DND-41 (cell line): ENCODE results near the gene S100A9.

Experiments
- ATAC-seq: fragments of 200-7000 bp; cut with Tn5 transposase; 3 replicates; pipeline ENCODE4 v1.9.1; 2021; ENCODE audit warnings: low read depth; ENCODE audit not compliant: insufficient read depth
- DNase-seq: peaks from one replicate; pipeline ENCODE4 v3.0.0-alpha.2; 2020
- H2AFZ ChIP-seq: 2 replicates; pipeline ENCODE4 v1.6.0; 2012; ENCODE audit warnings: low read depth, low read length
- H3K27ac ChIP-seq: 2 replicates; pipeline ENCODE4 v1.5.1; 2012; ENCODE audit warnings: low read length, inconsistent platforms
- H3K27me3 ChIP-seq: fragments of 200-600 bp; sonication (generic); 2 replicates; pipeline ENCODE4 v1.6.0; 2012; ENCODE audit warnings: low read length, mild to moderate bottlenecking, inconsistent platforms; ENCODE audit not compliant: insufficient read depth, poor library complexity
- H3K36me3 ChIP-seq: 2 replicates; pipeline ENCODE4 v1.5.1; 2012; ENCODE audit warnings: low read length, inconsistent platforms; ENCODE audit not compliant: insufficient read depth
- H3K4me1 ChIP-seq: 2 replicates; pipeline ENCODE4 v1.5.1; 2012; ENCODE audit warnings: mild to moderate bottlenecking, low read length; ENCODE audit not compliant: insufficient read depth
- H3K4me2 ChIP-seq: 2 replicates; pipeline ENCODE4 v1.6.0; 2012; ENCODE audit warnings: mild to moderate bottlenecking, moderate library complexity, low read length, inconsistent platforms; ENCODE audit not compliant: insufficient read depth
- H3K4me3 ChIP-seq, 2 experiments: fragments of 200-600 bp in 1 of 2; shearing (Covaris generic) in 1 of 2; 2 replicates each; pipeline ENCODE4 v1.5.1; 2012 to 2016; ENCODE audit warnings: inconsistent platforms in 2 of 2, low read length in 2 of 2, mild to moderate bottlenecking in 2 of 2, low read depth in 1 of 2, moderate library complexity in 1 of 2
- H3K79me2 ChIP-seq: 2 replicates; pipeline ENCODE4 v1.6.0; 2012; ENCODE audit warnings: low read length, inconsistent platforms; ENCODE audit not compliant: insufficient read depth
- H3K9ac ChIP-seq: 2 replicates; pipeline ENCODE4 v1.6.0; 2012; ENCODE audit warnings: low read depth, mild to moderate bottlenecking, inconsistent platforms, low read length, moderate library complexity
- H3K9me3 ChIP-seq: 2 replicates; pipeline ENCODE4 v1.5.1; 2012; ENCODE audit warnings: low read length, moderate library complexity, mild to moderate bottlenecking, inconsistent platforms; ENCODE audit not compliant: insufficient read depth, severe bottlenecking
- H4K20me1 ChIP-seq: 2 replicates; pipeline ENCODE4 v1.6.0; 2012; ENCODE audit warnings: low read length; ENCODE audit not compliant: insufficient read depth
- EZH2 ChIP-seq: IDR thresholded peaks from 3 replicates; pipeline ENCODE4 v1.6.1; 2012; ENCODE audit warnings: borderline replicate concordance, low read depth, mild to moderate bottlenecking, moderate library complexity, low read length, inconsistent platforms; ENCODE audit not compliant: severe bottlenecking
- TF ChIP-seq, protein P1 (sequence below): IDR thresholded peaks from 2 replicates; pipeline ENCODE4 v1.5.1; 2012; ENCODE audit warnings: borderline replicate concordance, low read length, moderate library complexity, mild to moderate bottlenecking; ENCODE audit not compliant: poor library complexity, severe bottlenecking; ENCODE audit errors: extremely low read depth

Gene S100A9

DNA sequence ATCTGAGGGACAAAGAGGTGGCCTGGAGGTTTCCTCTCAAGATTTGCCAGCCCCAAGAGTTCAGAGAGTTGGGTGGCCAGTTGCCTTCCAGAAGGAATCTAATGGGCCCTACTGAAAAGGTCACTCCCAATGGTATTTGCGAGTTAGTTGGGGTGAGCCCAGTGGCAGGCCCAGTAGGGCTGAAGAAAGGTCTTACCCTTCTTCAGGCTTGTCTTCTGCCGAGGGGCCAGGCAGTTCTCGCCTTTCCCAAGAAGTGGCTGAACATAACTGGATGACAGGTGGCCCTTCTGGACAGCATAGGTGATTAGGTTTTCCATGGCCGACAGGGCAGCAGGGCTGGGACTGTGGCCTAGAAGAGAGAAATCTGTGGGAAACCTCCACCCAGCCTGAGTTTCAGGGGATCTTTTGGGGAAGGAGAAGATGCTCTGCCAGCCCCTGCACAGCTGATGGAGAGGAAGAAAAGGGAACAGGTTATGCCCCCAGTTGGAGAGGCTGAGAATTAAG is 16.2 kb upstream of the S100A9 start:
- TF ChIP-seq EZH2 = no peak
- TF ChIP-seq, protein P1, sequence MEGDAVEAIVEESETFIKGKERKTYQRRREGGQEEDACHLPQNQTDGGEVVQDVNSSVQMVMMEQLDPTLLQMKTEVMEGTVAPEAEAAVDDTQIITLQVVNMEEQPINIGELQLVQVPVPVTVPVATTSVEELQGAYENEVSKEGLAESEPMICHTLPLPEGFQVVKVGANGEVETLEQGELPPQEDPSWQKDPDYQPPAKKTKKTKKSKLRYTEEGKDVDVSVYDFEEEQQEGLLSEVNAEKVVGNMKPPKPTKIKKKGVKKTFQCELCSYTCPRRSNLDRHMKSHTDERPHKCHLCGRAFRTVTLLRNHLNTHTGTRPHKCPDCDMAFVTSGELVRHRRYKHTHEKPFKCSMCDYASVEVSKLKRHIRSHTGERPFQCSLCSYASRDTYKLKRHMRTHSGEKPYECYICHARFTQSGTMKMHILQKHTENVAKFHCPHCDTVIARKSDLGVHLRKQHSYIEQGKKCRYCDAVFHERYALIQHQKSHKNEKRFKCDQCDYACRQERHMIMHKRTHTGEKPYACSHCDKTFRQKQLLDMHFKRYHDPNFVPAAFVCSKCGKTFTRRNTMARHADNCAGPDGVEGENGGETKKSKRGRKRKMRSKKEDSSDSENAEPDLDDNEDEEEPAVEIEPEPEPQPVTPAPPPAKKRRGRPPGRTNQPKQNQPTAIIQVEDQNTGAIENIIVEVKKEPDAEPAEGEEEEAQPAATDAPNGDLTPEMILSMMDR = no peak
- no peak overlapping the region for H2AFZ ChIP-seq
- ATAC-seq (no peak), DNase-seq (no peak)
- H3K4me1 ChIP-seq = no peaks in the 10 kb centered on the region
- H3K9ac ChIP-seq = no peak overlapping the region
- no peak overlapping the region for H3K4me3 ChIP-seq
- no peaks in the 10 kb centered on the region for H3K79me2 ChIP-seq
- no peaks in the 10 kb centered on the region for H3K9me3 ChIP-seq
- H3K36me3 ChIP-seq = no peaks in the 10 kb centered on the region
- H3K4me2 ChIP-seq = no peak overlapping the region
- H3K27me3 ChIP-seq = peaks cover 37% of the 10 kb centered on the region
- H3K27ac ChIP-seq = no peak overlapping the region
- 0 out of 2 replicates have a peak, but pooled peaks cover 3% of the 10 kb centered on the region for H4K20me1 ChIP-seq

DNA sequence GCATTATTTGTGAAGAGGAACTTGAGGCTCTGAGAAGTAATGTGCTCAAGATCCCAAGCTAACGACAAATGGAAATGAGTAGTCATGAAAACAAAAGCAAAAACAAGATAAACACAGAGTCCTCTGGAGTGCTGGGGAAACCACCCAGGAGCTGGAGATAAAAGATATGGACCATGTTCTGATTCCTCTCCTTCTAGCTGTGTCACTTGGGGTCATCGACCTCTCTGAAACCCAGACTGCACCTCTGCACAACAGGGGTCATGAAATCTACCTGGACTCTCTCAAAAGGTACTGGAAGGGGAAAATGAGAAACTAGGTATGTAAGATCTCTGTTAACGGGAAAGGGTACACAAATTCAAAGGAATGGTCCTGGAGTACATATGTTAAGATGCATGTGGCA is 15.5 kb upstream of the S100A9 start:
- Histone ChIP-seq H3K4me1 (no peaks in the 10 kb centered on the region), H3K79me2 (no peaks in the 10 kb centered on the region), H3K27ac (no peak overlapping the region), H3K4me3 (no peak overlapping the region), H4K20me1 (0 out of 2 replicates have a peak, but pooled peaks cover 3% of the 10 kb centered on the region), H3K36me3 (no peaks in the 10 kb centered on the region), H2AFZ (no peak overlapping the region), H3K9me3 (no peaks in the 10 kb centered on the region), H3K27me3 (peaks cover 37% of the 10 kb centered on the region), H3K9ac (no peak overlapping the region), H3K4me2 (no peak overlapping the region)
- no peak for DNase-seq
- ATAC-seq = no peak
- TF ChIP-seq EZH2 = no peak
- TF ChIP-seq, protein P1 = no peak

DNA sequence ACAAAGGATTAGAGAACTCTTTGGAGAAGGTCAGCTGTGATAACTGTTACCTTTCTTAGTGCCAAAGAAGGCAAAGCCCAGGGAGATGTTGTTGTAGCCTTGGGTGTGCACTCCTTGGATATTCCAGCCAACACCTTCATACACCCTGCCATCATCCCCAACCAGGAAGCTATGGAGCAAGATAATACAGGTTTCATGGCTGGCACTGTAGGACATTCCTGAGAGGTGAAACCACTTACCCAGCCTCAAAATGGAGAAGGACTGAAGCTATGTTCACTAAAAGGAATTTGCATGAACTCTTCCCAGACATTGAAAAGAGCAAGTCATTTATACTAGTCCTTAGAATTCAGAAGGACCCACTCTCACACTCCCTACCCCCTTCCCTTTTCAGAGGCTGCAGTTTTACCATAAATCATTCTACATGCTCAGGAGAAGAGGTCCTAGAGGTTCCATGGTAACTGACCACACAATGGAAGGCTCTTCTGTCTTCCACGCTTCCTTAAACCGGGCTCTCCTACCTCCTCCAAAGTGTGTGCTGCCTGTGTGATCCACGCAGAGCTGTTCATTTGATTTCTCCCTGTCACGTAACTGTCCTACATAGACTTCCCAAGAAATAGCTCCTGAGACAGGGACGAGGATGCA is 14.5 kb upstream of the S100A9 start:
- Histone ChIP-seq H3K4me2 (no peak overlapping the region), H3K4me1 (no peaks in the 10 kb centered on the region), H3K4me3 (no peak overlapping the region), H3K27me3 (peaks cover 37% of the 10 kb centered on the region), H3K9me3 (no peaks in the 10 kb centered on the region), H3K27ac (no peak overlapping the region), H3K36me3 (no peaks in the 10 kb centered on the region), H3K9ac (no peak overlapping the region), H2AFZ (no peak overlapping the region), H4K20me1 (peaks cover 3% of the 10 kb centered on the region; the same call in 1 of the 2 replicates), H3K79me2 (no peaks in the 10 kb centered on the region)
- no peak for ATAC-seq
- no peak for DNase-seq
- TF ChIP-seq, protein P1 = no peak
- no peak for TF ChIP-seq EZH2
